DND-41 (cell line): ENCODE measurements around the gene FCGR3B.
"Not testable (repeated sequence)": the region's sequence is repeated elsewhere in the genome, so short reads cannot be mapped to it uniquely, and the experiment has no call there.

ENCODE experiments used
- CTCF ChIP-seq: IDR thresholded peaks from 2 replicates; pipeline ENCODE4 v1.5.1; 2012; ENCODE audit warnings: borderline replicate concordance, low read length, moderate library complexity, mild to moderate bottlenecking; ENCODE audit not compliant: poor library complexity, severe bottlenecking; ENCODE audit errors: extremely low read depth
- EZH2 ChIP-seq: IDR thresholded peaks from 3 replicates; pipeline ENCODE4 v1.6.1; 2012; ENCODE audit warnings: borderline replicate concordance, low read depth, mild to moderate bottlenecking, moderate library complexity, low read length, inconsistent platforms; ENCODE audit not compliant: severe bottlenecking

DNA sequence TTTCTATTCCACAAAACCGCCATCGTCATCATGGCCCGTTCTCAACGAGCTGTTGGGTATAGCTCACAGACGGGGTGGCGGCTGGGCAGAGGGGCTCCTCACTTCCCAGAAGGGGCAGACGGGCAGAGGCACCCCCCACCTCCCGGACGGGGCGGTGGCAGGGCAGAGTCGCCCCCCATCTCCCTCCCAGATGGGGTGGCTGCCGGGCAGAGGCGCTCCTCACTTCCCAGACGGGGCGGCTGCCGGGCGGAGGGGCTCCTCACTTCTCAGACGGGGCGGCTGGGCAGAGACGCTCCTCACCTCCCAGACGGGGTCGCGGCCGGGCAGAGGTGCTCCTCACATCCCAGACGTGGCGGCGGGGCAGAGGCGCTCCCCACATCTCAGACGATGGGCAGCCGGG is 14.6 kb downstream of the FCGR3B start:
- TF ChIP-seq CTCF, EZH2: not testable (repeated sequence)
